ENCODE measurements around the gene KIAA1191. TPM values are rescaled to one million over a fixed set of nuclear protein-coding genes. Genes with fewer than 3 reads are reported as not detected.

KIAA1191 gene
- total RNA-seq, 1 experiment from 2014 or later, result 99.0 TPM

GRCh38 chr5:176400382-176401156 lies 39.0 kb upstream of the KIAA1191 start:
- TF ChIP-seq SP1 (IDR thresholded peaks at IDR 0.05; ENCODE audit: low read depth), result no peak
- TF ChIP-seq YY1 (IDR thresholded peaks at IDR 0.05; ENCODE audit: extremely low read depth, insufficient replicate concordance, low read depth, low read length), result no peak
- TF ChIP-seq CBX3 (IDR thresholded peaks at IDR 0.05; ENCODE audit: low read depth), result no peak
- no peak for TF ChIP-seq POLR2A (IDR thresholded peaks at IDR 0.05; ENCODE audit: borderline replicate concordance, extremely low read depth, insufficient read depth, insufficient read length)
- no peak for TF ChIP-seq ELF1 (IDR thresholded peaks at IDR 0.05; ENCODE audit: borderline replicate concordance, low read depth)
- TF ChIP-seq REST (IDR thresholded peaks at IDR 0.05; ENCODE audit: low read depth), result no peak
- no peak for TF ChIP-seq TCF7L2 (IDR thresholded peaks at IDR 0.05; ENCODE audit: borderline replicate concordance, extremely low read depth, insufficient read depth, insufficient read length)
- no peak for TF ChIP-seq RAD21 (IDR thresholded peaks at IDR 0.05; ENCODE audit: low read depth)
- TF ChIP-seq SRF (IDR thresholded peaks at IDR 0.05; ENCODE audit: low read depth), result no peak
- TF ChIP-seq, protein P1, sequence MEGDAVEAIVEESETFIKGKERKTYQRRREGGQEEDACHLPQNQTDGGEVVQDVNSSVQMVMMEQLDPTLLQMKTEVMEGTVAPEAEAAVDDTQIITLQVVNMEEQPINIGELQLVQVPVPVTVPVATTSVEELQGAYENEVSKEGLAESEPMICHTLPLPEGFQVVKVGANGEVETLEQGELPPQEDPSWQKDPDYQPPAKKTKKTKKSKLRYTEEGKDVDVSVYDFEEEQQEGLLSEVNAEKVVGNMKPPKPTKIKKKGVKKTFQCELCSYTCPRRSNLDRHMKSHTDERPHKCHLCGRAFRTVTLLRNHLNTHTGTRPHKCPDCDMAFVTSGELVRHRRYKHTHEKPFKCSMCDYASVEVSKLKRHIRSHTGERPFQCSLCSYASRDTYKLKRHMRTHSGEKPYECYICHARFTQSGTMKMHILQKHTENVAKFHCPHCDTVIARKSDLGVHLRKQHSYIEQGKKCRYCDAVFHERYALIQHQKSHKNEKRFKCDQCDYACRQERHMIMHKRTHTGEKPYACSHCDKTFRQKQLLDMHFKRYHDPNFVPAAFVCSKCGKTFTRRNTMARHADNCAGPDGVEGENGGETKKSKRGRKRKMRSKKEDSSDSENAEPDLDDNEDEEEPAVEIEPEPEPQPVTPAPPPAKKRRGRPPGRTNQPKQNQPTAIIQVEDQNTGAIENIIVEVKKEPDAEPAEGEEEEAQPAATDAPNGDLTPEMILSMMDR (IDR thresholded peaks at IDR 0.05 in 2 of 3, conservative IDR thresholded peaks at IDR 0.05 in 1 of 3; ENCODE audit: borderline replicate concordance in 1 of 3, insufficient read depth in 1 of 3, low read depth in 2 of 3, low read length in 2 of 3), result no peak
- H3K9ac ChIP-seq (ENCODE audit: low read length), result 0 out of 2 replicates have a peak overlapping the region, but pooled peaks have one; percentile 12
- no peaks in the 10 kb centered on the region for H3K9me2 ChIP-seq (ENCODE audit: insufficient read depth)
- peak; percentile 77 for ATAC-seq
- ChIA-PET POLR2A (no interaction called here), RAD21 (ENCODE audit: low non-redundant PET in 1 of 2, low total read pairs in 2 of 2, uncharacterized antibody in 2 of 2, unreplicated experiment in 2 of 2) (no interaction called here), CTCF (no interaction called here)
- DNase-seq (ENCODE audit: low read depth, low spot score), result no peak
- no TSS peak for BruUV-seq (replicated peaks)
- no peaks in the 10 kb centered on the region for H3K79me2 ChIP-seq (ENCODE audit: insufficient read depth, low read length)
- no peaks in the 10 kb centered on the region for H3K9me3 ChIP-seq (ENCODE audit: control insufficient read depth in 1 of 2, insufficient read depth in 1 of 2, low read depth in 1 of 2, low read length in 2 of 2)
- 0 out of 2 replicates have a peak overlapping the region, but pooled peaks have one; percentile 16 for H3K27ac ChIP-seq (ENCODE audit: low read depth, low read length)
- H3K27me3 ChIP-seq (ENCODE audit: insufficient read depth, low read length), result no peaks in the 10 kb centered on the region
- no peaks in the 10 kb centered on the region for H3K36me3 ChIP-seq (ENCODE audit: control insufficient read depth in 1 of 2, insufficient read depth in 2 of 2, low read length in 2 of 2)
- H3K4me1 ChIP-seq (ENCODE audit: control insufficient read depth in 1 of 2, insufficient read depth in 2 of 2, low read length in 2 of 2), result peaks cover 13 to 26% of the 10 kb centered on the region in 2 experiments
- intact Hi-C loops (cut with micrococcal nuclease), result no loop called here
- no peak overlapping the region for H2AFZ ChIP-seq (ENCODE audit: low read depth, low read length, poor library complexity, severe bottlenecking)
- H4K20me1 ChIP-seq (ENCODE audit: insufficient read depth), result no peaks in the 10 kb centered on the region
- H3K4me2 ChIP-seq (ENCODE audit: low read length), result peak overlapping the region; percentile 59
- no peak overlapping the region for H3K4me3 ChIP-seq (replicated peaks in 1 of 2; ENCODE audit: low read depth in 1 of 2, low read length in 2 of 2)
